ENCODE measurements around the gene F8. TPM values are rescaled to one million over a fixed set of nuclear protein-coding genes. Genes with fewer than 3 reads are reported as not detected.
A peak's percentile ranks its signal among the peaks of the same experiment; 100 is the strongest.

The F8 gene
- 4.7 and 5.2 TPM in 2 replicates for total RNA-seq

- no peak for DNase-seq (ENCODE audit: low read depth)
Measured at GRCh38 chrX:155022585-155022984, at the start of gene F8. Gene F8, minus strand, starts transcription at chrX:155022723. Its CDS starts 171 bp downstream, at chrX:155022552.

- DNase-seq (ENCODE audit: low read depth) = no peak
Measured at GRCh38 chrX:155071694-155072280, 49.3 kb upstream of the F8 start.

GRCh38 chrX:155070975-155071693 is 48.6 kb upstream of the F8 start, which contains the start of the genes BRCC3, CMC4 and MTCP1:
Gene BRCC3, plus strand, starts transcription at chrX:155071508. Its CDS starts 20 bp downstream, at chrX:155071528.
Gene CMC4, minus strand, starts transcription at chrX:155071136. Its CDS starts 7,113 bp downstream, at chrX:155064023.
Gene MTCP1, minus strand, starts transcription at chrX:155071136. Its CDS starts 5,126 bp downstream, at chrX:155066010.
- DNase-seq (ENCODE audit: low read depth) = peak; percentile 56

GRCh38 chrX:155070663-155070974 is 48.1 kb upstream of the F8 start:
- DNase-seq (ENCODE audit: low read depth) = no peak

- DNase-seq (ENCODE audit: low read depth) = no peak
Measured at GRCh38 chrX:155070038-155070437, 47.5 kb upstream of the F8 start.

GRCh38 chrX:155069414-155069813 is 46.9 kb upstream of the F8 start:
- DNase-seq (ENCODE audit: low read depth) = no peak

GRCh38 chrX:155068165-155068564 is 45.6 kb upstream of the F8 start:
- peak; percentile 81 for DNase-seq (ENCODE audit: low read depth)

GRCh38 chrX:155065035-155065734 is 42.7 kb upstream of the F8 start:
- DNase-seq (ENCODE audit: low read depth) = peak; percentile 92

- no peak for DNase-seq (ENCODE audit: low read depth)
Measured at GRCh38 chrX:155061760-155062159, 39.2 kb upstream of the F8 start.

GRCh38 chrX:155056877-155057792 is 34.6 kb upstream of the F8 start:
- DNase-seq (ENCODE audit: low read depth) = peak; percentile 70

GRCh38 chrX:155056471-155056870 is 33.9 kb upstream of the F8 start:
- DNase-seq (ENCODE audit: low read depth) = no peak

- DNase-seq (ENCODE audit: low read depth) = no peak
Measured at GRCh38 chrX:155055494-155055893, 33.0 kb upstream of the F8 start.

- DNase-seq (ENCODE audit: low read depth) = no peak
Measured at GRCh38 chrX:155054255-155054654, 31.7 kb upstream of the F8 start.

- no peak for DNase-seq (ENCODE audit: low read depth)
Measured at GRCh38 chrX:155053656-155054055, 31.1 kb upstream of the F8 start.

- peak; percentile 74 for DNase-seq (ENCODE audit: low read depth)
Measured at GRCh38 chrX:155052738-155053498, 30.4 kb upstream of the F8 start.

GRCh38 chrX:155048977-155049619 is 26.6 kb upstream of the F8 start:
- peak; percentile 65 for DNase-seq (ENCODE audit: low read depth)

GRCh38 chrX:155046811-155047528 is 24.4 kb upstream of the F8 start:
- DNase-seq (ENCODE audit: low read depth) = no peak

- peak; percentile 30 for DNase-seq (ENCODE audit: low read depth)
Measured at GRCh38 chrX:155046129-155046810, 23.7 kb upstream of the F8 start.

- DNase-seq (ENCODE audit: low read depth) = no peak
Measured at GRCh38 chrX:155035688-155036087, 13.2 kb upstream of the F8 start.
